Occipital lobe (tissue), 2 donors: ENCODE measurements around the gene GIN1. TPM values are rescaled to one million over a fixed set of nuclear protein-coding genes. Genes with fewer than 3 reads are reported as not detected.

Experiments
- DNase-seq: peaks from one replicate; lab custom pipeline; 2025; lab: John Stamatoyannopoulos, UW
- total RNA-seq: library from RNA; depleted of rRNA; stranded (reverse); fragments of >200 nt; gene quantifications from one replicate; pipeline ENCODE4 v1.2.3, GENCODE V29; 2014

The GIN1 gene
- total RNA-seq, 1 donor from 2014 or later: 19.3 TPM

DNA sequence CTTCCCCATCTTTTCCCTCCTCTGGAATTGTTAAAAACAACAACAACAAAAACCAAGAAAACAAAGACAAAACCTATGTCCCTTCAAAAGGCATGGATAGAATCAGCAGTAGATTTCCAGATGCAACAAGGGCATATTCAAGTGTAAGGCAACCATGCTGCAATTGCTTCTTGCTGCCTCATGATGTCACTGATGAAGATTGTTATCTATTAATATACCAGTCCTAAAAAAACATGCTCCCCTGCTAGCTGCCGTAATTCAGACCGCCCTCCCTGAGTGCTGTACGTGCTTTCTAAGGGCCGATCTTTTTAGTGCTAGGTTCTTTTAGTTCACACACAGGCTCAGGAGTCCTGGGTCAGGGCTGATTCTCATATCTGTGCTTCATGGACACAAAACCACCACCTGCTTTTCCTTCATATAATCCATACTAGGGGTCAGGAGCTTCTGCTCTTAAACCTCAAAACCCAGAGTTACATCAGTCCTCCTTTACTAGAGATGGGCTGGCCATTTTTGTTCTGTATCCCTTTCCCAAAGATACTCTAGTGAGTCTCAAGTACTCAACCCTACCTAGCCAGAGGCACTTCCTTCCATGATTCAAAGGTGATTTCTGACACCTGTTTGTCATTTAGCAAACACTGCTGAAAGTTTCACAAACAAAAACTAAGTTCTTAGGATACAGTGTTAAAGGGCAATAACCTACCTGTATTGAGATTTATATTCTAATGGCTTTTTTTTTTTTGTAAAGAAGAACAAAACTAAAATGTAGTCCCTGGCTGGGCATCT lies 82.1 kb downstream of the GIN1 start:
- no peak for DNase-seq

DNA sequence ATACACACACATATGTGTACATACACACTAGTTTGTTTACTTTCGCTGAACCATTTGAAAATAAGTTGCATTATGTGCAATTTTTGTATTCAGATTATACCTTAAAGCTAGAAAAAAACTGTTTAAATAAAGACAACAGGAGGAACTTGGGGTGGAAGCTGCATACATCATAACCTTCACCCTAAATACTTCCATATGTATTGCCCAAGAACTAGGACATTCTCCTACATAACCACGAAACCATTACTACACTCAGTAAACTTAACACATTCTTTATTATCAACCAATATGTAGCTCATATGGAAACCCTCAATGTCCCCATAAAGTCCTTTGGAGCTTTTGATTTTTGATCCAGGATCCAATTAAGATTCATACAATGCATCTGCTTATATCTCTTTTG lies 83.3 kb downstream of the GIN1 start:
- DNase-seq: no peak

Other genes starting within 250 kb of the GIN1 start
- gene PPIP5K2, start 163 bp upstream of the GIN1 start, total RNA-seq: 135 TPM
- gene MACIR, start 138.6 kb upstream of the GIN1 start, total RNA-seq: 51.8 TPM